OCI-LY1 (cell line): ENCODE measurements around the gene ARHGEF12.

Experiments
- CTCF ChIP-seq: fragments of 200-600 bp; sonication (generic), shearing (Covaris generic); IDR thresholded peaks from 2 replicates; pipeline ENCODE4 v1.5.1; 2017; ENCODE audit warnings: mild to moderate bottlenecking, antibody characterized with exemption, low read length, moderate library complexity, mixed read lengths
- EZH2 ChIP-seq: fragments of 200-600 bp; sonication (generic), shearing (Covaris generic); IDR thresholded peaks from 2 replicates; pipeline ENCODE4 v1.8.0; 2017; ENCODE audit warnings: borderline replicate concordance, mixed run types, mild to moderate bottlenecking, antibody characterized with exemption, low read length, moderate library complexity, mixed read lengths

GRCh38 chr11:120335908-120336640 lies at the start of gene ARHGEF12:
- TF ChIP-seq CTCF (peak; percentile 66), EZH2 (no peak)
